ENCODE results near the gene NUP210.

DNA sequence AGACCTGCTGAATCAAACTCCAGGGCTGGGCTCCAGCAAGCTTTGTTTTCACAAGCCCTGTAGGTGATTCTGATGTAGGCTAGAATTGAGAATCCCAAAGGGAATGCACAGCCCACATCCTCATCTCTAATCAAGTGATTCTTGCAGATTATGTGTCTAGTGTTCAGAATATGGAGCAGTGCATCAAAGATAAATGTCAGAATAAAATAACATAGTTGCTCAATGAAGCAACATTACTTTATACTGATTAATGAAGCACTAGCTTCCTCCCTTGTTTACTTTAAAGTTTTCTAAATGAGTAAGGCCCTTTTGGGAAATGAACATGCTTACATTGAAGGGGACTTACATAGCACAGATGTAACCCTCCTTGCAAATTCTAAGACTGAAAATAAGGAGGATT is 39.2 kb downstream of the NUP210 start:
- TF ChIP-seq POLR2A (IDR thresholded peaks at IDR 0.05; ENCODE audit: low read depth, low read length) (no peak), POLR2AphosphoS5 (IDR thresholded peaks at IDR 0.05; ENCODE audit: low read depth, low read length) (no peak)

Data from GM12892 (cell line).